CD4-positive, alpha-beta T cell treated with Interleukin-2 at 100 ng/mL for 4 hours (primary cell): Measurements from ENCODE around the gene C4BPA.

ENCODE experiments used
- DNase-seq: peaks from one replicate; pipeline ENCODE4 v3.0.0-alpha.2; 2020; ENCODE audit warnings: low spot score

Gene C4BPA

GRCh38 chr1:207077470-207078377 lies 26.3 kb upstream of the C4BPA start:
- peak; percentile 84 for DNase-seq

- no peak for DNase-seq
These were observed 25.4 kb upstream of the C4BPA start for GRCh38 chr1:207078578-207079132.

GRCh38 chr1:207079706-207080241 lies 24.3 kb upstream of the C4BPA start:
- DNase-seq = no peak

GRCh38 chr1:207081088-207081487 lies 22.9 kb upstream of the C4BPA start:
- DNase-seq = no peak

GRCh38 chr1:207081806-207082205 lies 22.2 kb upstream of the C4BPA start:
- DNase-seq = no peak

GRCh38 chr1:207084232-207084631 lies 19.8 kb upstream of the C4BPA start:
- no peak for DNase-seq

- peak; percentile 67 for DNase-seq
These were observed 19.3 kb upstream of the C4BPA start for GRCh38 chr1:207084701-207085180.

- DNase-seq = no peak
These were observed 18.1 kb upstream of the C4BPA start for GRCh38 chr1:207085887-207086286.

- DNase-seq = no peak
These were observed 15.9 kb upstream of the C4BPA start for GRCh38 chr1:207088161-207088560.

GRCh38 chr1:207088701-207089626 lies 15.1 kb upstream of the C4BPA start, which contains the start of gene C4BPB:
TSS of gene C4BPB (plus strand) at chr1:207088860. CDS start at chr1:207089532, 672 bp downstream.
- no peak for DNase-seq

GRCh38 chr1:207089627-207090355 lies 14.2 kb upstream of the C4BPA start:
- DNase-seq = no peak

- no peak for DNase-seq
These were observed 12.7 kb upstream of the C4BPA start for GRCh38 chr1:207091200-207091908.

- no peak for DNase-seq
These were observed 10.1 kb upstream of the C4BPA start for GRCh38 chr1:207093944-207094343.

GRCh38 chr1:207097871-207098324 lies 6.1 kb upstream of the C4BPA start:
- no peak for DNase-seq

GRCh38 chr1:207101720-207102119 lies 2.3 kb upstream of the C4BPA start:
- no peak for DNase-seq

- no peak for DNase-seq
These were observed 1.9 kb upstream of the C4BPA start for GRCh38 chr1:207102146-207102545.

- no peak for DNase-seq
These were observed 1.4 kb upstream of the C4BPA start for GRCh38 chr1:207102659-207103058.

GRCh38 chr1:207109004-207109403 lies 5.0 kb downstream of the C4BPA start:
- no peak for DNase-seq

GRCh38 chr1:207112616-207113296 lies 8.7 kb downstream of the C4BPA start:
- DNase-seq = no peak

- no peak for DNase-seq
These were observed 11.2 kb downstream of the C4BPA start for GRCh38 chr1:207115269-207115668.
